ENCODE results near the gene DUOXA1. TPM values are rescaled to one million over a fixed set of nuclear protein-coding genes. Genes with fewer than 3 reads are reported as not detected.

Gene DUOXA1
- total RNA-seq, 1 donor, result not detected

- DNase-seq (ENCODE audit: low read depth), result no peak
- no peak overlapping the region for H3K4me3 ChIP-seq (ENCODE audit: low read depth, low read length)
- TF ChIP-seq CTCF (IDR thresholded peaks at IDR 0.05; ENCODE audit: insufficient read depth, low read depth, low read length), result no peak
These were observed 33.8 kb upstream of the DUOXA1 start for GRCh38 chr15:45163508-45163856.

- DNase-seq (ENCODE audit: low read depth), result peak; percentile 81
These were observed 33.3 kb upstream of the DUOXA1 start for GRCh38 chr15:45162771-45163507.

GRCh38 chr15:45161666-45162065 is 32.0 kb upstream of the DUOXA1 start:
- no peak for DNase-seq (ENCODE audit: low read depth)
- no peak overlapping the region for H3K4me3 ChIP-seq (ENCODE audit: low read depth, low read length)
- TF ChIP-seq CTCF (IDR thresholded peaks at IDR 0.05; ENCODE audit: insufficient read depth, low read depth, low read length), result no peak

More at GRCh38 chr15:45162771-45163507, 33.3 kb upstream of the DUOXA1 start:
- H3K4me3 ChIP-seq (ENCODE audit: low read depth, low read length), result no peak overlapping the region
- peak; percentile 99 for TF ChIP-seq CTCF (IDR thresholded peaks at IDR 0.05; ENCODE audit: insufficient read depth, low read depth, low read length)

GRCh38 chr15:45157974-45158373 is 28.3 kb upstream of the DUOXA1 start:
- DNase-seq (ENCODE audit: low read depth), result peak; percentile 27
- H3K4me3 ChIP-seq (ENCODE audit: low read depth, low read length), result no peak overlapping the region
- no peak for TF ChIP-seq CTCF (IDR thresholded peaks at IDR 0.05; ENCODE audit: insufficient read depth, low read depth, low read length)

GRCh38 chr15:45156744-45157455 is 27.2 kb upstream of the DUOXA1 start:
- peak; percentile 14 for DNase-seq (ENCODE audit: low read depth)
- no peak overlapping the region for H3K4me3 ChIP-seq (ENCODE audit: low read depth, low read length)
- TF ChIP-seq CTCF (IDR thresholded peaks at IDR 0.05; ENCODE audit: insufficient read depth, low read depth, low read length), result no peak

- no peak overlapping the region for H3K4me3 ChIP-seq (ENCODE audit: low read depth, low read length)
- DNase-seq (ENCODE audit: low read depth), result no peak
- no peak for TF ChIP-seq CTCF (IDR thresholded peaks at IDR 0.05; ENCODE audit: insufficient read depth, low read depth, low read length)
These were observed 26.1 kb upstream of the DUOXA1 start for GRCh38 chr15:45155739-45156138.
